Stomach smooth muscle (tissue), 2 donors: ENCODE data around the gene DDIAS.
"Not testable (repeated sequence)": the region's sequence is repeated elsewhere in the genome, so short reads cannot be mapped to it uniquely, and the experiment has no call there.

Experiments
- H3K27ac ChIP-seq: one replicate; pipeline ENCODE4 v1.7.0; 2013; ENCODE audit warnings: mild to moderate bottlenecking, low read length, inconsistent platforms
- H3K27me3 ChIP-seq, 2 donors: one replicate each; pipeline ENCODE4 v1.7.0; 2013; ENCODE audit warnings: low read length in 2 of 2; ENCODE audit not compliant: insufficient read depth in 2 of 2, control insufficient read depth in 1 of 2
- H3K36me3 ChIP-seq, 2 donors: one replicate each; pipeline ENCODE4 v1.7.0; 2013; ENCODE audit warnings: low read length in 2 of 2; ENCODE audit not compliant: control insufficient read depth in 2 of 2, insufficient read depth in 2 of 2
- H3K4me1 ChIP-seq: one replicate; pipeline ENCODE4 v1.7.0; 2013; ENCODE audit warnings: low read length; ENCODE audit not compliant: control insufficient read depth, insufficient read depth
- H3K4me3 ChIP-seq, 2 donors: one replicate each; pipeline ENCODE4 v1.7.0; 2013; ENCODE audit warnings: low read length in 2 of 2
- H3K9ac ChIP-seq, 2 donors: one replicate each; pipeline ENCODE4 v1.7.0; 2013; ENCODE audit warnings: low read length in 2 of 2, mild to moderate bottlenecking in 1 of 2
- H3K9me3 ChIP-seq, 2 donors: one replicate each; pipeline ENCODE4 v1.7.0; 2013; ENCODE audit warnings: low read length in 2 of 2; ENCODE audit not compliant: control insufficient read depth in 2 of 2
- donor health status: healthy.
- donor health status: Pancreatic carcinoma.

DDIAS gene

DNA sequence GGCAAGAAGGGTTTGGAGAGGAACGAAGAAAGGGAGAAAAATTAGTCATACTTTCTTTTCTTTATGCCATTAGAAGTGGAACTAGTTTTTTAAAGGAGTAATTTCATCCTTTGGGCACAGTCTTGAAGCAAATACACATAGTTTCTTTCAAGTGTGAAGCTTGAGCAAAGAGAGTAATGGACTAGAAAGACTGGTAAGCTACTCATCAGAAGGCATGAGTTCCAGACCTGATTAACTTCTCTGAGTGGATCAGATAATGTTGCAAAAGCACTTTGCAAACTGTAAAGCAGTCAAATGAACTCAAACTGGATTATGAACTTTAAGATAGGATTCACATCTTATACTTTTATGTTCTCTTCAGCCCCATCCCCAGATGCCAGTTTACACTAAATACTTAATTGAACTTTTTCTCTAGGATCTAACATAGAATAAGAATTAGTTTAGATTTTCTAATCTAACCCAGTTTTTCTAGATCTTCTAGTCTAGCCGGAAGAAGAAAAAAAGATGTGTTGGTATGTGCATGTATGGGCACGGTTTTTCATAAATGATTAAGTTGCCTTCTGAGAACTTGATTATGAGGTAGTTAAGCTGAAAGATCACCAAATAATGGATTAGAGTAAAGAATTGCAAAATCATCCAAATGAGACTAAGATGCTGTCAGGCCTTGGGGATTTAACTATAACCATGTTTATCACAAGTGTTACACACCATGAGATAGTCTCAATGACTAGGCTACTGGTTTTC lies 2.5 kb downstream of the DDIAS start:
- Histone ChIP-seq H3K4me3 (no peak overlapping the region), H3K27ac (no peak overlapping the region), H3K9me3 (no peaks in the 10 kb centered on the region), H3K4me1 (peaks cover 12% of the 10 kb centered on the region), H3K27me3 (no peaks in the 10 kb centered on the region), H3K36me3 (no peaks in the 10 kb centered on the region), H3K9ac (no peak overlapping the region)

DNA sequence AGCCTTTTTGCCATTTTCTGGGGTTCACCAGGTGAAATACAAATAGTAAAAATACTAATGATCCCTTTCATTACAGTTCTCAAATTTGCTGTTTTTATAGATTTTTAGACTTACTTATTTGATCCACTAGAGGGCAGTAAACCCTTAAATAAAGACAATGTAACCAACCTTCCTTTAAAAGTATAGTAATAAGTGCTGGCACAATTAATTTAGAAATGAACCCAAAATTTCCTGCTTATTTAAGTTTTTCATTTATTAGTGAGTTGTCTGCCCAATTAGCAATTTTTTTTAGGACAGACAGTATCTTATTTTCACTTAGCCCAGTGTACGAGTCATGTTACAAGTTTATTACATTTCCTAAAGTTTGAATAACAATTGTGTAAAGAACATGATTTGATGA lies 4.7 kb downstream of the DDIAS start:
- no peak overlapping the region for H3K9ac ChIP-seq
- no peaks in the 10 kb centered on the region for H3K9me3 ChIP-seq
- no peaks in the 10 kb centered on the region for H3K4me1 ChIP-seq
- H3K4me3 ChIP-seq = no peak overlapping the region
- H3K36me3 ChIP-seq = no peaks in the 10 kb centered on the region
- H3K27ac ChIP-seq = no peak overlapping the region
- H3K27me3 ChIP-seq = no peaks in the 10 kb centered on the region

- Histone ChIP-seq H3K9ac (no peak overlapping the region), H3K9me3 (no peaks in the 10 kb centered on the region), H3K4me3 (no peak overlapping the region), H3K4me1 (no peaks in the 10 kb centered on the region), H3K27ac (no peak overlapping the region), H3K36me3 (no peaks in the 10 kb centered on the region), H3K27me3 (no peaks in the 10 kb centered on the region)
These were observed 5.4 kb downstream of the DDIAS start for GRCh38 chr11:82906931-82907330.

GRCh38 chr11:82907371-82907770 lies 5.8 kb downstream of the DDIAS start:
- no peaks in the 10 kb centered on the region for H3K4me1 ChIP-seq
- no peak overlapping the region for H3K4me3 ChIP-seq
- H3K9me3 ChIP-seq = no peaks in the 10 kb centered on the region
- H3K27me3 ChIP-seq = no peaks in the 10 kb centered on the region
- H3K36me3 ChIP-seq = no peaks in the 10 kb centered on the region
- no peak overlapping the region for H3K27ac ChIP-seq
- H3K9ac ChIP-seq = no peak overlapping the region

DNA sequence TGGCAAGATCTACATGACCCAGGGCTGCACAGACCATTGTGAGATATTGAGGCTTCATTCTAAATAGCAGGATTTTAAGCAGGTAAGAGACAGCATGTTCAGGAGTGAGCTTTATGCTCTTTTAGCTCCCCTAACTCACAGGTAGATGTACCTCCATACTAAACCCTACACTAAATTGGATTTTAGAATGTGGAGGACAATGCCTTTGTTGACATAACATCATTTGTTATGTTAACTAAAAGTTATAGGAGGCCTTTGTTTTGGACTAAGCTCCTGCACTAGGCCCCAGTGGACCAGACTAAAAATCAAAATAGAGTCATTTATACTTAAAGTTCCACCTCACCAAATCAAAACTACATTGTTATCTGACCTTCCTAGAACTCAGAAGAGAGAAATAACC lies 6.8 kb downstream of the DDIAS start:
- no peak overlapping the region for H3K27ac ChIP-seq
- no peaks in the 10 kb centered on the region for H3K27me3 ChIP-seq
- no peaks in the 10 kb centered on the region for H3K9me3 ChIP-seq
- H3K4me3 ChIP-seq = no peak overlapping the region
- H3K36me3 ChIP-seq = no peaks in the 10 kb centered on the region
- H3K9ac ChIP-seq = no peak overlapping the region
- H3K4me1 ChIP-seq = no peaks in the 10 kb centered on the region

- no peaks in the 10 kb centered on the region for H3K9me3 ChIP-seq
- no peak overlapping the region for H3K4me3 ChIP-seq
- H3K36me3 ChIP-seq = no peaks in the 10 kb centered on the region
- no peaks in the 10 kb centered on the region for H3K27me3 ChIP-seq
- no peak overlapping the region for H3K27ac ChIP-seq
- H3K9ac ChIP-seq = no peak overlapping the region
- H3K4me1 ChIP-seq = no peaks in the 10 kb centered on the region
These were observed 7.6 kb downstream of the DDIAS start for GRCh38 chr11:82909015-82909640.

DNA sequence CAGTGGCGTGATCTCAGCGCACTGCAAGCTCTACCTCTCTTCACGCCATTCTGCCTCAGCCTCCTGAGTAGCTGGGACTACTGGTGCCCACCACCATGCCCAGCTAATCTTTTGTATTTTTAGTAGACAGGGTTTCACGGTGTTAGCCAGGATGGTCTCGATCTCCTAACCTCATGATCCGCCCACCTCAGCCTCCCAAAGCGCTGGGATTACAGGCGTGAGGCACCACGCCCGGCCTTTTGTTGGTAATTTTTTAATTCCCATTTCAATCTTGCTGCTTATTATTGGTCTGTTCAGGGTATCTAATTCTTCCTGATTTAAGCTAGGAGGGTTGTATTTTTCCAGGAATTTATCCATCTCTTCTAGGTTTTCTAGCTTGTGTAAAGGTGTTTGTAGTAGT lies 18.2 kb downstream of the DDIAS start:
- H3K4me1 ChIP-seq, H3K9ac ChIP-seq, H3K9me3 ChIP-seq, H3K27ac ChIP-seq, H3K36me3 ChIP-seq, H3K4me3 ChIP-seq, H3K27me3 ChIP-seq: not testable (repeated sequence)

GRCh38 chr11:82920227-82920626 lies 18.7 kb downstream of the DDIAS start:
- not testable (repeated sequence) for H3K9me3 ChIP-seq, H3K27me3 ChIP-seq, H3K4me1 ChIP-seq, H3K27ac ChIP-seq, H3K9ac ChIP-seq, H3K4me3 ChIP-seq, H3K36me3 ChIP-seq

- H3K27me3 ChIP-seq, H3K36me3 ChIP-seq, H3K4me3 ChIP-seq, H3K9me3 ChIP-seq, H3K4me1 ChIP-seq, H3K9ac ChIP-seq, H3K27ac ChIP-seq: not testable (repeated sequence)
These were observed 21.0 kb downstream of the DDIAS start for GRCh38 chr11:82922396-82923173.

DNA sequence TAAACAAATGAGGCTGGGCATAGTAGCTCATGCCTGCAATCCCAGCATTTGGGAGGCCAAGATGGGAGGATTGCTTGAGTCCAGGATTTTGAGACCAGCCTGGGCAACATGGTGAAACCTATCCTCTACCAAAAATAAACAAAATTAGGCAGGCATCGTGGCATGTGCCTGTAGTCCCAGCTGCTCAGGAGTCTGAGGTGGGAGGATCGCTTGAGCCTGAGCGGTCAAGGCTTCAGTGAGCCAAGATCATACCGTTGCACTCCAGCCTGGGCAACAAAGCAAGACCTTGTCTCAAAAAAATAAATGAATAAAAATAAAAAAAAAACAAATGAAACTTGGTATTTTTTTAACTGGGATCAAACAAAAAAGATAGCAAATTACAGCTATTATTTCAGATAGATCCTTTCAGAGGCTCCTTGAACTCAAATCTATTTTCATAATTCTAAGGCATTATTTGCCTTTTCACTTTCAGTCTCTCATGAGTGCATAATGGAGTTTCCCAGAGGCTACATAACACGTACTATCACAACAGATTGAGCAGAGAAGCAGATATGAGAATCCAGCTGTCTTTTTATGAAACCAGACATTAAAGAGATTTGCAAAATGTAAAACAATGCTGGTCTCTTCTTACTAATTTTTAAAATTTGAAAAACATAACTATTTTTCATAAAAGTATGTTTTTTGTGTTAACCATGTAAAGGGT lies 23.1 kb downstream of the DDIAS start:
- Histone ChIP-seq H3K27ac (no peak overlapping the region), H3K27me3 (no peaks in the 10 kb centered on the region), H3K36me3 (no peaks in the 10 kb centered on the region), H3K4me3 (no peak overlapping the region), H3K4me1 (no peaks in the 10 kb centered on the region), H3K9me3 (no peaks in the 10 kb centered on the region), H3K9ac (no peak overlapping the region)
